ENCODE data around the gene PLLP.
"Not testable (repeated sequence)": the region's sequence is repeated elsewhere in the genome, so short reads cannot be mapped to it uniquely, and the experiment has no call there.

Gene PLLP

GRCh38 chr16:57301126-57301817, 16.8 kb upstream of the PLLP start:
- no peak for DNase-seq

- DNase-seq: peak; percentile 98
These were observed 16.1 kb upstream of the PLLP start for GRCh38 chr16:57300387-57301125.

GRCh38 chr16:57299719-57300386, 15.4 kb upstream of the PLLP start:
- DNase-seq: peak; percentile 73

- peak; percentile 23 for DNase-seq
These were observed 14.7 kb upstream of the PLLP start for GRCh38 chr16:57299009-57299718.

GRCh38 chr16:57297856-57298255, 13.4 kb upstream of the PLLP start:
- DNase-seq: peak; percentile 34

- no peak for DNase-seq
These were observed 5.2 kb upstream of the PLLP start for GRCh38 chr16:57289391-57290257.

- DNase-seq: no peak
These were observed 907 bp upstream of the PLLP start for GRCh38 chr16:57285379-57285778.

- DNase-seq: no peak
These were observed 486 bp upstream of the PLLP start for GRCh38 chr16:57284952-57285363.

- no peak for DNase-seq
These were observed 588 bp downstream of the PLLP start for GRCh38 chr16:57283959-57284208.

GRCh38 chr16:57283214-57283958, 1.1 kb downstream of the PLLP start:
- DNase-seq: no peak

GRCh38 chr16:57282510-57283213, 1.8 kb downstream of the PLLP start:
- DNase-seq: no peak

GRCh38 chr16:57281791-57282190, 2.7 kb downstream of the PLLP start:
- no peak for DNase-seq

- DNase-seq: no peak
These were observed 4.5 kb downstream of the PLLP start for GRCh38 chr16:57279780-57280638.

- DNase-seq: no peak
These were observed 6.0 kb downstream of the PLLP start for GRCh38 chr16:57278494-57278893.

GRCh38 chr16:57277586-57277985, 6.9 kb downstream of the PLLP start:
- peak; percentile 32 for DNase-seq

GRCh38 chr16:57276596-57276995, 7.9 kb downstream of the PLLP start:
- DNase-seq: no peak

- DNase-seq: not testable (repeated sequence)
These were observed 8.5 kb downstream of the PLLP start for GRCh38 chr16:57275946-57276345.

- no peak for DNase-seq
These were observed 10.6 kb downstream of the PLLP start for GRCh38 chr16:57273826-57274225.

GRCh38 chr16:57273359-57273758, 11.1 kb downstream of the PLLP start:
- no peak for DNase-seq

GRCh38 chr16:57271867-57272495, 12.5 kb downstream of the PLLP start:
- no peak for DNase-seq

Data from effector CD4-positive, alpha-beta T cell (primary cell).